Spleen (tissue), 11 donors: Measurements from ENCODE around the gene CPNE9. TPM values are rescaled to one million over a fixed set of nuclear protein-coding genes. Genes with fewer than 3 reads are reported as not detected.

Source experiments
- DNase-seq: peaks from one replicate; pipeline ENCODE4 v3.0.0-alpha.2; 2020
- H3K27ac ChIP-seq, 8 donors: fragments of 200-600 bp; sonication (generic) in 7 of 8; 1 replicate in 4 of 8; 2 replicates in 4 of 8; pipeline versions ENCODE4 v1.5.0 to v1.8.0; 2016 to 2021; ENCODE audit warnings: inconsistent platforms in 4 of 8, mild to moderate bottlenecking in 4 of 8, moderate library complexity in 1 of 8
- H3K27me3 ChIP-seq, 7 donors: fragments of 200-600 bp; sonication (generic) in 6 of 7; replicated peaks in 1 of 7; 1 replicate in 4 of 7; 2 replicates in 3 of 7; pipeline versions ENCODE4 v1.5.0 to v1.8.0; 2016 to 2021; ENCODE audit warnings: inconsistent platforms in 3 of 7, mild to moderate bottlenecking in 1 of 7
- H3K36me3 ChIP-seq, 6 donors: fragments of 200-600 bp; sonication (generic) in 5 of 6; 1 replicate in 4 of 6; 2 replicates in 2 of 6; pipeline versions ENCODE4 v1.5.0 to v1.8.0; 2016 to 2021; ENCODE audit warnings: inconsistent platforms in 2 of 6
- H3K4me1 ChIP-seq, 6 donors: fragments of 200-600 bp; sonication (generic) in 5 of 6; 1 replicate in 3 of 6; 2 replicates in 3 of 6; pipeline versions ENCODE4 v1.5.0 to v1.8.0; 2016 to 2021; ENCODE audit warnings: inconsistent platforms in 3 of 6
- H3K4me3 ChIP-seq, 8 donors: fragments of 200-600 bp; sonication (generic) in 7 of 8; 1 replicate in 4 of 8; 2 replicates in 4 of 8; pipeline versions ENCODE4 v1.5.0 to v1.8.0; 2016 to 2021; ENCODE audit warnings: inconsistent platforms in 4 of 8, mild to moderate bottlenecking in 4 of 8, moderate library complexity in 2 of 8
- H3K9me3 ChIP-seq, 8 donors: fragments of 200-600 bp; sonication (generic) in 7 of 8; 1 replicate in 4 of 8; 2 replicates in 4 of 8; pipeline versions ENCODE4 v1.5.0 to v1.8.0; 2016 to 2021; ENCODE audit warnings: inconsistent platforms in 4 of 8
- POLR2A ChIP-seq, 3 donors: fragments of 450-650 bp; IDR thresholded peaks; one replicate each; pipeline ENCODE4 v1.5.1; 2017; ENCODE audit warnings: antibody characterized with exemption in 3 of 3, mild to moderate bottlenecking in 1 of 3
- POLR2AphosphoS5 ChIP-seq, 3 donors: sonication (generic); formaldehyde crosslinking; IDR thresholded peaks; one replicate each; pipeline ENCODE4 v1.5.1; 2017; ENCODE audit warnings: antibody characterized with exemption in 3 of 3
- WGBS, 5 donors: extraction: QIAGEN DNeasy Blood & Tissue Kit in 3 of 5; methylation state at CpG; one replicate each; pipeline versions ENCODE4 v1.1.5 to v1.1.7; 2013 to 2018; 5-methylcytosine and 5-hydroxymethylcytosine counted together
- intact Hi-C: fragments of 100-400 bp; cut with DNase I; formaldehyde crosslinking; loops from one replicate; pipeline ENCODE4 v1.15.0; 2023; ENCODE audit warnings: low total_unique reads
- polyA plus RNA-seq, 3 donors: library from polyadenylated mRNA; stranded (reverse); fragments of 200-250 nt; gene quantifications; one replicate each; pipeline ENCODE4 v1.2.1, GENCODE V29; 2013
- total RNA-seq, 7 donors: library from RNA; depleted of rRNA in 3 of 7; stranded (reverse); fragments of >200 nt in 3 of 7; fragmentation: NEBNext Ultra II Directional in 4 of 7; extraction: Animal tissue kit (Norgen Biotek cat#: 25700) in 4 of 7; gene quantifications; one replicate each; pipeline versions ENCODE4 v1.1.0 to v1.2.1, GENCODE V29; 2016 to 2021
- TF ChIP-seq, protein P1 (sequence below), 11 experiments: fragments of 200-600 bp in 7 of 11; fragments of 450-650 bp in 4 of 11; sonication (generic) in 4 of 11; IDR thresholded peaks in 8 of 11; conservative IDR thresholded peaks in 3 of 11; 1 replicate in 7 of 11; 2 replicates in 4 of 11; pipeline versions ENCODE4 v1.4.0 to v1.8.0; 2016 to 2021; ENCODE audit warnings: antibody characterized with exemption in 11 of 11, inconsistent platforms in 4 of 11, mild to moderate bottlenecking in 1 of 11
- donor health status: healthy with polysubstance abuse.
- donor health status: DM: no; HTN: no; CAD: no; lungs with moderate emphysema.
- donor health status: DM: no; HTN: no; CAD: no.
- donor health status: Bipolar disorder and iron deficiency.
- donor health status: healthy.
- donor health status: DM: no; HTN: no; CAD: no.
- donor health status: DM: yes; HTN: yes; CAD: no.

CPNE9 gene
- total and polyA plus RNA-seq, 10 donors = 0.15 to 0.63 (median 0.20) TPM; not detected in 6

DNA sequence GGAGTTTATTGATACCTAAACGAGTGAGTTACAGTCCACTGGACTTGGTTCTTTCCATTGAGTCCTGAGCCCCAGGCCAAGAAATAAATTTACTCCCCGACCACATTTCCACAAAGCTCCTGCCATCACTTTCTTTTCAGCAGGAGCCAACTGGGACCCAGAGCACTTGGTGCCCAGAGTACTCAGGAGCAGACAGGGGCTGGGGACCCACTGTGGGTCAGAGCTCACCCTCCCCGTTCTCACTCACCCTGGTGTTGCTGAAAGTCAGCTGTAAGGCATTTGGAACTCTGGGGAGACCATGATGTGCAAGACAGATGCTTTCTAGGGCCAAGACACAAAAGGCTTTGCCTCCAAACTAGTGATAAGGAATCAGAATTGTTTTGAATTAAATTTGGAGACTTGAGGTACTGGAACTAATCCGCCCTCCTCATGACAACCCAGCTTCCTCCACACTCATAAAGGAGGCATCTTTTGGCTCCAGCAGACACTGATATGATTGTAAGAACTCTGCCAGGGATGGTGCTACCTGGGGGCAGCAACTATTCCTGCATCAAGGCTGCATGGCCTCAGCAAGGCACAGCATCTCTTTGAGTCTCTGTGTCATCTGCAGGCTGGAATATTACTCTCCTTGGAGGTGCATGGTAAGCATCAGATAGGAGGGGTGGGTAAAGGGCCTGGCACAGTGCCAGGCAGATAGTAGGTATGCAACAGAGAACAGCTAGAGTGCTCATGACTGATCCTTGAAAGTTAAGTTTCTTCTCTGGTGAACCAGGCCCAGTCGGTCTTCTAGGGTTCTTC lies 73.5 kb downstream of the CPNE9 start:
- Histone ChIP-seq H3K27ac (no peak overlapping the region), H3K36me3 (peaks cover 0 to 29% (median 5%) of the 10 kb centered on the region in 6 donors), H3K9me3 (no peaks in the 10 kb centered on the region), H3K4me1 (peaks cover 22 to 49% (median 39%) of the 10 kb centered on the region in 6 donors), H3K4me3 (no peak overlapping the region), H3K27me3 (no peaks in the 10 kb centered on the region)
- intact Hi-C loops = no loop called here
- no peak for TF ChIP-seq POLR2AphosphoS5 (IDR thresholded peaks at IDR 0.05)
- TF ChIP-seq, protein P1, sequence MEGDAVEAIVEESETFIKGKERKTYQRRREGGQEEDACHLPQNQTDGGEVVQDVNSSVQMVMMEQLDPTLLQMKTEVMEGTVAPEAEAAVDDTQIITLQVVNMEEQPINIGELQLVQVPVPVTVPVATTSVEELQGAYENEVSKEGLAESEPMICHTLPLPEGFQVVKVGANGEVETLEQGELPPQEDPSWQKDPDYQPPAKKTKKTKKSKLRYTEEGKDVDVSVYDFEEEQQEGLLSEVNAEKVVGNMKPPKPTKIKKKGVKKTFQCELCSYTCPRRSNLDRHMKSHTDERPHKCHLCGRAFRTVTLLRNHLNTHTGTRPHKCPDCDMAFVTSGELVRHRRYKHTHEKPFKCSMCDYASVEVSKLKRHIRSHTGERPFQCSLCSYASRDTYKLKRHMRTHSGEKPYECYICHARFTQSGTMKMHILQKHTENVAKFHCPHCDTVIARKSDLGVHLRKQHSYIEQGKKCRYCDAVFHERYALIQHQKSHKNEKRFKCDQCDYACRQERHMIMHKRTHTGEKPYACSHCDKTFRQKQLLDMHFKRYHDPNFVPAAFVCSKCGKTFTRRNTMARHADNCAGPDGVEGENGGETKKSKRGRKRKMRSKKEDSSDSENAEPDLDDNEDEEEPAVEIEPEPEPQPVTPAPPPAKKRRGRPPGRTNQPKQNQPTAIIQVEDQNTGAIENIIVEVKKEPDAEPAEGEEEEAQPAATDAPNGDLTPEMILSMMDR (IDR thresholded peaks at IDR 0.05 in 8 of 11, conservative IDR thresholded peaks at IDR 0.05 in 3 of 11) = no peak
- TF ChIP-seq POLR2A (IDR thresholded peaks at IDR 0.05) = no peak
- DNase-seq = peak; percentile 27
- WGBS, 5 donors = 68 to 86% (median 83%) methylated on average over 5 of the region's 5 CpGs

DNA sequence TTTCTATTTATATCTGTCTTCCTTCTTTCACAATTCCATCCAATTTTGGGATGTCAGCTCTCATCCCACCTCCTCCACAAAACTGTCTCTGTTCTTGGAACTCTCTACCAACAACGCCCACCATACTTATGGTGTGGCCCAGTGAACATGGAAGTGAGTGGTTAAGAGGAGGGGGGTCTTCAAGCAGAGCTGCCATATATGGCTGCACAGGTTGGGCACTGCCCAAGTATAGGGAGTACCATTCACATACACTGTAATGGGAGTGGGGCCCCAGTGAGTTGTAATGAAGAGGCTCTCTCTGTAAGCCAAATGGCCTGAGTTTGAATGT lies 74.0 kb downstream of the CPNE9 start:
- WGBS, 5 donors = 85 to 96% (median 94%) methylated on average over 1 of the region's 1 CpG
- peak; percentile 21 for DNase-seq
- Histone ChIP-seq H3K9me3 (no peaks in the 10 kb centered on the region), H3K27me3 (no peaks in the 10 kb centered on the region), H3K4me1 (peaks cover 26 to 55% (median 44%) of the 10 kb centered on the region in 6 donors), H3K27ac (no peak overlapping the region), H3K36me3 (peaks cover 0 to 34% (median 11%) of the 10 kb centered on the region in 6 donors), H3K4me3 (no peak overlapping the region)
- TF ChIP-seq POLR2AphosphoS5 (IDR thresholded peaks at IDR 0.05) = no peak
- no peak for TF ChIP-seq POLR2A (IDR thresholded peaks at IDR 0.05)
- TF ChIP-seq, protein P1 (IDR thresholded peaks at IDR 0.05 in 8 of 11, conservative IDR thresholded peaks at IDR 0.05 in 3 of 11) = no peak
- intact Hi-C loops = no loop called here

DNA sequence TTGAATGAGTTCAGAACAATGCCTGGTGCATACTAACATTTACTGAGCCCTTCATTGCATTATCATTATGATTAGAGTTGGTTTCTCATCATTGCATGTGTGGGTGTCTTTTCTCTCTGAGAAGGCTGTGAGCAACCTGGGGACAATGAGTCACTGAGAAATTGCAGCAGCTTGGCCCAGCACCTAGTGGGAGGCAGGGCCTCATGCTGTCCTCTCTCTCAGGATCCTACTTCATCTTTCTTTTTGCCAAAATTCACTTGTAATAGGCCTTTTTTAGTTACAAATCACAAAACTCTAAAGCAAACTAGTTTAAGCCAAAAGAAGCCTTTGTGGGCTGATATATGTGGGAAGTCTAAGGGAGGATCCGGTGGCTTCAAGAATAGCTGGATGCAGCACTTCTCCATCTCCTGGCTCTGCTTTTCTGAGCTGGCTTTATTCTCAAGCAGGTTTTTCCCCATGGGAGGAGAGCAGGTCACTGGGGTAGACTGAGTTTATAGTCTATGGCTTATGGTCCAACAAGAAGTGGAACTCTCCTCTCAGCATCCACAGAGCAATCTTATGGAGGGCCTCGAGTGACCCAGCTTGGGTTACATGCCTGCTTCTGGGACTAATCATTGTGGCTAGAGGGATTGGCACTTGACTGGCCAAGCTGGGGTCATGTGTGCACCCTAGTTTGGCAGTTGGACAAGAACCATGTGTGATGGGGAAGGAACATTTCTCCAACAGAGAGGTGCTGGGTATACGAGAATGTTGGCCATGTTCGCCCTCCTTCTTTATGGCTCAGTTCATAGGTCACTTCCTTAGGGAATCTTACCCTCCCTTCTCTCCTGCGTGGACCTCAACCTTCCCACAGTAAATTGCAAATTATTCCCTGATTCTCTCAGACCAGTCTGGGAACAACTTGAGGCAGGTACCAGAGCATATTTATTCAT lies 74.8 kb downstream of the CPNE9 start:
- intact Hi-C loops = no loop called here
- H3K27ac ChIP-seq = peak overlapping the region in 2 of 8 donors; percentile 82 to 89
- peaks cover 0 to 42% (median 18%) of the 10 kb centered on the region in 6 donors for H3K36me3 ChIP-seq
- peaks cover 26 to 61% (median 47%) of the 10 kb centered on the region in 6 donors for H3K4me1 ChIP-seq
- peak; percentile 44 for DNase-seq
- no peaks in the 10 kb centered on the region for H3K9me3 ChIP-seq
- no peaks in the 10 kb centered on the region for H3K27me3 ChIP-seq
- 76 to 95% (median 81%) methylated on average over 5 of the region's 5 CpGs for WGBS, 5 donors
- no peak overlapping the region for H3K4me3 ChIP-seq
- TF ChIP-seq POLR2AphosphoS5 (IDR thresholded peaks at IDR 0.05) = no peak
- no peak for TF ChIP-seq POLR2A (IDR thresholded peaks at IDR 0.05)
- TF ChIP-seq, protein P1 (IDR thresholded peaks at IDR 0.05 in 8 of 11, conservative IDR thresholded peaks at IDR 0.05 in 3 of 11) = no peak
